GM12801 (cell line): ENCODE measurements around the gene LGALS3BP.

Experiments used
- TF ChIP-seq, protein P1 (sequence below): IDR thresholded peaks from one replicate; pipeline ENCODE4 v1.5.1; 2011; ENCODE audit warnings: control low read depth; ENCODE audit not compliant: insufficient read length; ENCODE audit errors: extremely low read depth

LGALS3BP gene

DNA sequence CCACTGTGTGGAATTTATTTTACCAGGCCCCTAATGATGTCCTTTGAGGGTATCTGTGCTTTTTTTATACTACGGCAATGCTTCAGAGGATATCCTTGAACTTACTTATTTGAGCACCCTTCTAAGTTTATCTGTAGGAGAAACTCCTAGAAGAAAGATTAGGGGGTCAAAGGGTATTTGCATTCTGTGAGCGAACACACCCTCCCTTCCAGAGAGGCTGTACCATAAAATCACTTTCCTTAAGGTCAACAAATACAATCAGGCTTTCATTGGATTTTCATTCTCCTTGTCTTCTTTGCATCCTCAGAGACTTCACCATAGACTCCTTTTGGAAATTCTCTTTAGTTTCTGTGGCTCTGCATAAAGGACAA, 39.5 kb upstream of the LGALS3BP start:
- TF ChIP-seq, protein P1, sequence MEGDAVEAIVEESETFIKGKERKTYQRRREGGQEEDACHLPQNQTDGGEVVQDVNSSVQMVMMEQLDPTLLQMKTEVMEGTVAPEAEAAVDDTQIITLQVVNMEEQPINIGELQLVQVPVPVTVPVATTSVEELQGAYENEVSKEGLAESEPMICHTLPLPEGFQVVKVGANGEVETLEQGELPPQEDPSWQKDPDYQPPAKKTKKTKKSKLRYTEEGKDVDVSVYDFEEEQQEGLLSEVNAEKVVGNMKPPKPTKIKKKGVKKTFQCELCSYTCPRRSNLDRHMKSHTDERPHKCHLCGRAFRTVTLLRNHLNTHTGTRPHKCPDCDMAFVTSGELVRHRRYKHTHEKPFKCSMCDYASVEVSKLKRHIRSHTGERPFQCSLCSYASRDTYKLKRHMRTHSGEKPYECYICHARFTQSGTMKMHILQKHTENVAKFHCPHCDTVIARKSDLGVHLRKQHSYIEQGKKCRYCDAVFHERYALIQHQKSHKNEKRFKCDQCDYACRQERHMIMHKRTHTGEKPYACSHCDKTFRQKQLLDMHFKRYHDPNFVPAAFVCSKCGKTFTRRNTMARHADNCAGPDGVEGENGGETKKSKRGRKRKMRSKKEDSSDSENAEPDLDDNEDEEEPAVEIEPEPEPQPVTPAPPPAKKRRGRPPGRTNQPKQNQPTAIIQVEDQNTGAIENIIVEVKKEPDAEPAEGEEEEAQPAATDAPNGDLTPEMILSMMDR = no peak

- TF ChIP-seq, protein P1 = no peak
Observed at GRCh38 chr17:79018370-79018695, 38.6 kb upstream of the LGALS3BP start.

DNA sequence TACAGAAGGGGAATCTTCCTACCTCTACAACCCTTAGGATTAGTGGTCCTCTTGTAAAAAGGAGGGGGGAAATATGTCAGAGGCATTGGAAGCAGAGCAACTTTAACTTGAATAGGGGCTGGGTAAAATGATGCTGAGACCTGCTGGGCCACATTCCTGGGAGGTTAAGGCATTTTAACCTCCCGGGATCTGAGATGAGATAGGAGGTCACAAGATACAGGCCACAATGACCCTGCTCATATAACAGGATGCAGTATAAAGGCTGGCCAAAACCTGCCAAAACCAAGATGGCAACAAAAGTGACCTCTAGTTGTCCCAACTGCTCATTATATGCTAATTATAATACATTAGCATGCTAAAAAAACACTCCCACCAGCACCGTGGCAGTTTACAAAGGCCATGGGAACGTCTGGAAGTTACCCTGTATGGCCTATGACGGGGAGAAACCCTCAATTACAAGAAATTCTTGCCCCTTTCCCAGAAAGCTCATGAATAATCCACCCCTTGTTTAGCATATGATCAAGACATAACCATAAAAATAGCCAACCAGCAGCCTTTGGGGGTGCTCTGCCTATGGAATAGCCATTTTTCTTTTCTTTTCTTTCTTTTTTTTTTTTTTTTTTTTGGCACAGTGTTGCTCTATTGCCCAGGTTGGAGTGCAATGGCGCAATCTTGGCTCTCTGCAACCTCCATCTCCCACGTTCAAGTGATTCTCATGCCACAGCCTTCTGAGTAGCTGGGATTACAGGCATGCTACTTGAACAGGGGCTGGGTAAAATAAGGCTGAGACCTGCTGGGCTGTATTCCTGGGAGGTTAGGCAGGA, 38.0 kb upstream of the LGALS3BP start:
- TF ChIP-seq, protein P1 = no peak

DNA sequence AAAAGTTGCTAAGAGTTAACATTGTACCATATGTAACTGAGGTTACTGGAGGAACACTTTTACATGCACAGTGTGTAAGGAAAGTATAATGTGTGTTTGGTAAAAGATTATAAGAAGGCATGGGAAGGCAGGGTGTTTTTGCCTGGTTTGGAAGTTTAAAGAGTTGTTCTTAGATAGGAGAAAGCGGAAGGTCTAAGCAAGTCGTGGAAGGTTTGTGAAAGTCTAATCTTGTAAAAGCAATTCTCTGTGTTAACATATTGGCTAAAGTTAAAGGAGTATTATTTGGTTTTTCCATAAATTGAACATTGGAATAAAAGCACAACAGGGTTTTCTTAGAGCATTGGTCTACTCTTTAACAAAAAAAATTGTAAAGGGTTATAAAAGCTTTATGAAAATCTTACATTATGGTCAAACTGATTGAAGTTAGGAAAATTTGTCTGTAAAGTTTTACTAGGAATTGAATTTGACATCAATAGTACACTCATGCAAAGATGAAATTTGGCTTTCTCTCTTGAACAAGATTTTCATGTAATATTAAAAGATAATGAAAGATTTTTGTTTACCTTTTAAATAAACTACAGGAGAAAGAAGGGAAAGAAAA, 34.5 kb upstream of the LGALS3BP start:
- TF ChIP-seq, protein P1 = no peak

DNA sequence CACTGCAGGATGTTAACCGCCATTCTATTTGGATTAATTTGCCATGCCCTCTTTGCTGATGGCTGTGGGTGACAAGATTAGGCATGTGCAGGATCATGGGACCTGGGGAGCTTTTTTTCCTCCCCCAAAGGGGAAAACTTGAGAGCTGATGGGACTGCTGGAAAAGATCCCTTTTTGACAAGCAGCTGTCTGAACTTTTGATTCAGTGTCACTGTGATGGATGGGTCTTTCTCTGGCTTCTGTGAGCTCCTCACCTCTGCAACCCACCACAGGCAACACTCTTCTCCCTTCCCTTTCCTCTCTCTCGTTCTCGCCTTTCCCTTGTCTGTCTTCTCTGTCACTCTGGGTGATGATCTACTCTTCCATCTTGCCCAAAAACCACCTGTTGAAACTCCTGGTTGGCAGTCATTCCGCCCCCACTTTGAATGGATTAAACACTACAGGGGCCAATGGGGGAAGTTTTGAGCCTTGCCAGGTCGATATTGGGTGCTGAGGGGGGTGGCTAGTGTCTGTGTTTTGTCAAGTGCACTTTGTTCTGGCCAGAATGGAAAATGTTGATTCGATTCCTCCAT, 32.9 kb upstream of the LGALS3BP start:
- TF ChIP-seq, protein P1 = no peak

DNA sequence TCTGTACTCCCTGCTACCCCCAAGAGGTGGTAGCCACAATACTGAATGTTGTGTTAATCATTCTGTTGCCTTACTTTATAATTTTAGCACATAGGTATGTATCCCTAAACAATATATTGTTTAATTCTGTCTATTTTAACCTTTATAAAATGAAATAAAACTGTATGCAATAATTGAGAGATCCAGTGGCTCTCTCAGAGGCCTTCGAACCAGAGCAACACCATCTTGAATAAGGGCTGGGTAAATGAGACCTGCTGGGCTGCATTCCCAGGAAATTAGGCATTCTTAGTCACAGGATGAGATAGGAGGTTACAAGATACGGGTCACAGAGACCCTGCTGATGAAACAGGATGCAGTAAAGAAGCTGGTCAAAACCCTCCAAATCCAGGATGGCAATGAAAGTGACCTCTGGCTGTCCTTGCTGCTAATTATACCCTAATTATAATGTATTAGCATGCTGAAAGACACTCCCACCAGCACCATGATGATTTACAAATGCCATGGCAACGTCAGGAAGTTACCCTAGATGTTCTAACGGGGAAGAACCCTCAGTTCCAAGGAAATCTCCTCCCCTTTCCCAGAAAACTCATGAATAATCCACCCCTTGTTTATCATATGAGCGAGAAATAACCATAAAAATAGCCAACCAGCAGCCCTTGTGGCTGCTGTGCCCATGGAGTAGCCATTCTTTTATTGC, 31.9 kb upstream of the LGALS3BP start:
- TF ChIP-seq, protein P1 = no peak

- TF ChIP-seq, protein P1 = no peak
Observed at GRCh38 chr17:79010304-79010646, 30.6 kb upstream of the LGALS3BP start.
